ENCODE measurements around the gene CASP10.

Gene CASP10

DNA sequence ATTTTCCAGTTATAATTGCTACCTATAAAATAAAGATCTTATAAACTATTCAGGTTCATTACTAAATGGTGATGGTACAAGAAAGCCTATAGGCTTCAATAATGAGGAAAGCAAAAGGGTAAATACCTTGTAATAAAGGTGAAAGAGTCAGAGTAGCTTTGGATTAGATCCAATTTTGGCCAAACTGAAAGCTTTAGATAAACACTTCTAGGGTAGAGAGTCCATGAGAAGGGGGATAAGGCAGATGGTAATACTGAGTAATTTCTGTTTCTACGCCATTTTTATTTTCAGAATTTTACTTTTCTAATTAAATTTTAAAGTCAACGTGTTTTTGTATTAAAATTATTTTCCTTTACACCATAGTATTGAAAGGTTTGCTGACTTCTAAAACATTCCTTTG lies 86.8 kb downstream of the CASP10 start:
- intact Hi-C loops (cut with DNase I): no loop called here
- no peak for DNase-seq

- DNase-seq: no peak
These were observed 87.5 kb downstream of the CASP10 start for GRCh38 chr2:201270293-201271001.

GRCh38 chr2:201271917-201272316 lies 89.0 kb downstream of the CASP10 start:
- no peak for DNase-seq
- intact Hi-C loops (cut with DNase I): no loop called here

More at GRCh38 chr2:201270293-201271001, 87.5 kb downstream of the CASP10 start:
- intact Hi-C loops (cut with DNase I): no loop called here

DNA sequence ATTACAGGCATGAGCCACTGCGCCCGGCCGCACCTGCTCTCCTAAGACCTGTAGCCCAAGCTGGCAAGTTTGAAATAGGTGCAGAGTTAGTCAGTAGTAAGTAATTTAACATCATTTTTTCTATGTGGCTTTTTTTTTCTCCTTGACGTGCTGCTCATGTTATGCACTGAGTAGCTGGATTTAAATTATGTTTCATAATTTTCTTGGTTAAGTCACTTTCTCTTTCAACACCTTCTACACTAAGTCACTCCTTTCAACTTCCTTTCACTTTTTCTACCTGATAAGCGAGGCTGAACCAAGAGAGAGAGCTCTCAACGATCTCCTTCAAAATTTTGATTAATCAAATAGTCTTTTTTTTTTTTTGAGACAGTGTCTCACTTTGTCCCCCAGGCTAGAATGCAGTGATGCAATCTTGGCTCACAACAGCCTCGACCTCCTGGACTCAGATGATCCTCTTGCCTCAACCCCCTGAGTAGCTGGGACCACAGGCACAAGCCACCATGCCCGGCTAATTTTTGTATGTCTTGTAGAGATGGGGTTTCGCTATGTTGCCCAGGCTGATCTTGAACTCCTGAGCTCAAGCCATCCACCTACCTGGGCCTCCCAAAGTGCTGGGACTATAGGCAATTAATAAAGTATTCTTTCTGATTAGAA lies 90.5 kb downstream of the CASP10 start:
- no peak for DNase-seq
- intact Hi-C loops (cut with DNase I): no loop called here

GRCh38 chr2:201275069-201275468 lies 92.1 kb downstream of the CASP10 start:
- intact Hi-C loops (cut with DNase I): no loop called here
- peak in 16 of 42 donors; percentile 7 to 65 (median 29) for DNase-seq

- no peak for DNase-seq
- intact Hi-C loops (cut with DNase I): no loop called here
These were observed 93.0 kb downstream of the CASP10 start for GRCh38 chr2:201275990-201276389.

GRCh38 chr2:201276511-201276910 lies 93.6 kb downstream of the CASP10 start:
- intact Hi-C loops (cut with DNase I): no loop called here
- DNase-seq: no peak
